K562 (cell line): Measurements from ENCODE around the gene MRLN. TPM values are rescaled to one million over a fixed set of nuclear protein-coding genes. Genes with fewer than 3 reads are reported as not detected.

Experiments used
- ATAC-seq: fragments of 200-7000 bp; cut with Tn5 transposase; 3 replicates; pipeline ENCODE4 v1.9.1; 2020; ENCODE audit warnings: moderate library complexity
- BruUV-seq: library from RNA; stranded (reverse); fragments of 400-500 nt; replicated peaks from 2 replicates; lab custom pipeline; 2021; lab: Mats Ljungman, UMichigan
- CTCF ChIA-PET: fragments of 300-600 bp; formaldehyde crosslinking; extraction: SDS; loops from one replicate; lab custom pipeline; 2021; ENCODE audit warnings: low intra/inter-chr PET ratio; lab: Yijun Ruan, JAX
- POLR2A ChIA-PET: fragments of 300-600, 350-650 bp; sonication (Branson Sonifier 250); formaldehyde crosslinking; extraction: SDS; loops from one replicate; lab custom pipeline; 2021; ENCODE audit warnings: antibody characterized with exemption, inconsistent platforms; lab: Yijun Ruan, JAX
- DNase-seq, 4 experiments: peaks; one replicate each; pipeline versions ENCODE4 v3.0.0 to v3.0.0-alpha.2; 2011 to 2018; ENCODE audit warnings: low spot score in 3 of 4, mixed read lengths in 3 of 4; ENCODE audit errors: extremely low read depth in 1 of 4
- FAIRE-seq: peaks from 2 replicates; lab custom pipeline; 2011; peaks lifted over from hg19 to GRCh38; lab: Jason Lieb, UNC
- H2AFZ ChIP-seq: 2 replicates; pipeline ENCODE4 v1.6.0; 2011; ENCODE audit warnings: low read depth, low read length, control low read depth, inconsistent platforms
- H3K27ac ChIP-seq: fragments of 200-600 bp; 3 replicates; pipeline ENCODE4 v1.8.0; 2011; ENCODE audit warnings: low read depth, mild to moderate bottlenecking, control low read depth, inconsistent platforms, low read length, moderate library complexity, mixed read lengths; ENCODE audit errors: extremely low read depth
- H3K27me3 ChIP-seq, 2 experiments: fragments of 300-600 bp in 1 of 2; 2 replicates in 1 of 2; 3 replicates in 1 of 2; pipeline versions ENCODE4 v1.6.0 to v1.8.0; 2011; ENCODE audit warnings: inconsistent platforms in 2 of 2, low read length in 2 of 2, mild to moderate bottlenecking in 1 of 2, mixed read lengths in 1 of 2, moderate library complexity in 1 of 2; ENCODE audit not compliant: control insufficient read depth in 2 of 2, insufficient read depth in 2 of 2
- H3K36me3 ChIP-seq: fragments of 300-600 bp; 3 replicates; pipeline ENCODE4 v1.8.0; 2011; ENCODE audit warnings: mild to moderate bottlenecking, low read length, inconsistent platforms; ENCODE audit not compliant: control insufficient read depth, insufficient read depth
- H3K4me1 ChIP-seq, 2 experiments: fragments of 200-600 bp in 1 of 2; replicated peaks in 1 of 2; 2 replicates in 1 of 2; 3 replicates in 1 of 2; pipeline versions ENCODE4 v1.5.1 to v1.8.0; 2011; ENCODE audit warnings: inconsistent platforms in 2 of 2, low read length in 2 of 2, mild to moderate bottlenecking in 1 of 2, mixed read lengths in 1 of 2, moderate library complexity in 1 of 2; ENCODE audit not compliant: control insufficient read depth in 2 of 2, insufficient read depth in 2 of 2
- H3K4me2 ChIP-seq: 2 replicates; pipeline ENCODE4 v1.6.1; 2011; ENCODE audit warnings: low read length, control low read depth, inconsistent platforms, mixed read lengths; ENCODE audit not compliant: insufficient read depth
- H3K4me3 ChIP-seq: fragments of 200-600 bp; sonication (generic), shearing (Covaris generic); 2 replicates; pipeline ENCODE4 v1.5.1; 2016; ENCODE audit warnings: control low read depth, inconsistent platforms
- H3K79me2 ChIP-seq: fragments of 200-600 bp; 3 replicates; pipeline ENCODE4 v1.8.0; 2011; ENCODE audit warnings: low read length, inconsistent platforms; ENCODE audit not compliant: control insufficient read depth, insufficient read depth
- H3K9ac ChIP-seq, 2 experiments: 2 replicates each; pipeline versions ENCODE4 v1.6.0 to v1.6.1; 2011; ENCODE audit warnings: low read depth in 2 of 2, low read length in 2 of 2, control low read depth in 1 of 2, inconsistent platforms in 1 of 2, mild to moderate bottlenecking in 1 of 2, mixed read lengths in 1 of 2; ENCODE audit not compliant: insufficient read depth in 1 of 2
- H3K9me1 ChIP-seq: one replicate; pipeline ENCODE4 v1.6.0; 2011; ENCODE audit warnings: inconsistent platforms, mild to moderate bottlenecking, low read length, moderate library complexity; ENCODE audit not compliant: control insufficient read depth, insufficient read depth
- H3K9me3 ChIP-seq: replicated peaks from 2 replicates; pipeline ENCODE4 v1.5.1; 2011; ENCODE audit warnings: low read depth, low read length, inconsistent platforms; ENCODE audit not compliant: control insufficient read depth, insufficient read depth
- H4K20me1 ChIP-seq: replicated peaks from 2 replicates; pipeline ENCODE4 v1.6.1; 2011; ENCODE audit warnings: low read length, inconsistent platforms, mixed read lengths; ENCODE audit not compliant: control insufficient read depth, insufficient read depth
- BCLAF1 ChIP-seq, 2 experiments: fragments of 450-650 bp in 1 of 2; IDR thresholded peaks; 2 replicates each; pipeline ENCODE4 v1.6.1; 2011 to 2017; ENCODE audit warnings: low read depth in 2 of 2, antibody characterized with exemption in 1 of 2, borderline replicate concordance in 1 of 2, low read length in 1 of 2, mild to moderate bottlenecking in 1 of 2, mixed read lengths in 1 of 2; ENCODE audit not compliant: control insufficient read depth in 1 of 2
- CGGBP1 ChIP-seq: fragments of 250-450 bp; sonication (Bioruptor Pico); IDR thresholded peaks from 2 replicates; pipeline ENCODE4 v1.9.0; 2021; ENCODE audit warnings: mild to moderate bottlenecking
- CTCF ChIP-seq, 3 experiments: IDR thresholded peaks in 2 of 3; conservative IDR thresholded peaks in 1 of 3; 2 replicates each; pipeline ENCODE4 v1.5.1; 2011 to 2012; ENCODE audit warnings: low read length in 3 of 3, mild to moderate bottlenecking in 3 of 3, control low read depth in 2 of 3, improper control_type of control experiment in 1 of 3, inconsistent platforms in 1 of 3, low read depth in 1 of 3, mixed read lengths in 1 of 3, moderate library complexity in 1 of 3; ENCODE audit not compliant: insufficient read depth in 2 of 3
- ESRRA ChIP-seq: fragments of 450-650 bp; IDR thresholded peaks from 2 replicates; pipeline ENCODE4 v1.6.1; 2014; ENCODE audit warnings: low read depth, mild to moderate bottlenecking, moderate library complexity, borderline replicate concordance
- MEF2A ChIP-seq: IDR thresholded peaks from 2 replicates; pipeline ENCODE4 v1.6.1; 2011; ENCODE audit warnings: low read depth, mild to moderate bottlenecking, low read length, moderate library complexity; ENCODE audit not compliant: control insufficient read depth
- NKRF ChIP-seq: fragments of 450-650 bp; IDR thresholded peaks from 2 replicates; pipeline ENCODE4 v1.6.1; 2016; ENCODE audit warnings: borderline replicate concordance
- TCF3 ChIP-seq: sonication (generic); formaldehyde crosslinking; IDR thresholded peaks from 2 replicates; pipeline ENCODE4 v1.4.0; 2020; ENCODE audit warnings: mild to moderate bottlenecking, missing genetic modification reagents
- TEAD4 ChIP-seq, 2 experiments: sonication (generic) in 1 of 2; formaldehyde crosslinking in 1 of 2; IDR thresholded peaks; 2 replicates each; pipeline versions ENCODE4 v1.6.1 to v1.8.0; 2012 to 2022; ENCODE audit warnings: borderline replicate concordance in 1 of 2, inconsistent platforms in 1 of 2, low read length in 1 of 2, mild to moderate bottlenecking in 1 of 2, missing genetic modification reagents in 1 of 2
- WGBS: fragments of 100-300 bp; shearing (Covaris generic); methylation state at CpG from one replicate; pipeline ENCODE4 v1.1.6; 2016; ENCODE audit warnings: low coverage, mixed read lengths; ENCODE audit not compliant: insufficient coverage; ENCODE audit errors: missing lambda C conversion rate; 5-methylcytosine and 5-hydroxymethylcytosine counted together
- in situ Hi-C: fragments of 300-500 bp; cut with MboI; formaldehyde crosslinking; loops from 4 replicates; pipeline ENCODE4 v1.15.0; 2018; ENCODE audit warnings: inconsistent platforms, mixed read lengths
- intact Hi-C: fragments of 100-400 bp; cut with micrococcal nuclease; formaldehyde crosslinking; loops from 2 replicates; pipeline ENCODE4 v1.14.2; 2022
- polyA plus RNA-seq, 8 experiments: library from polyadenylated mRNA; depleted of rRNA in 4 of 8; stranded (reverse) in 5 of 8; unstranded in 3 of 8; fragments of >200 nt; fragmentation: Nextera tagmentation in 2 of 8; fragmentation: Illumina TruSeq in 1 of 8; extraction: Ambion mirVana in 2 of 8; extraction: Trizol in 1 of 8; gene quantifications; 2 replicates each; pipeline versions ENCODE4 v1.2.1 to v1.2.3, GENCODE V29; 2011 to 2014; ENCODE audit warnings: inconsistent platforms in 1 of 8, missing spikeins in 1 of 8
- total RNA-seq, 7 experiments: library from RNA; depleted of rRNA in 6 of 7; stranded (reverse); fragments of >200 nt in 6 of 7; fragmentation: Illumina TruSeq in 2 of 7; extraction: Trizol in 2 of 7; gene quantifications; 2 replicates each; pipeline versions ENCODE4 v1.2.1 to v1.2.3, GENCODE V29; 2011 to 2021; ENCODE audit warnings: low replicate concordance in 1 of 7

MRLN gene
- total and polyA plus RNA-seq, 9 of the 15 experiments (the other 6 are each of a cell fraction or from before 2014, with no cell fraction given) = 0.07 to 0.13 TPM; not detected in 7

GRCh38 chr10:59695637-59696036 lies 57.6 kb downstream of the MRLN start:
- in situ Hi-C loops = no loop called here
- no peaks in the 10 kb centered on the region for H3K9me3 ChIP-seq
- H2AFZ ChIP-seq = no peak overlapping the region
- H3K27me3 ChIP-seq = peaks cover 0 to 5% of the 10 kb centered on the region in 2 experiments; a peak in 1 of 5 replicates
- no peak for FAIRE-seq
- TF ChIP-seq MEF2A (peak; percentile 43; the same call in 1 of the 2 replicates), ESRRA (0 out of 2 replicates have a peak, but pooled peaks have one; percentile 43), CTCF (IDR thresholded peaks at IDR 0.05 in 2 of 3, conservative IDR thresholded peaks at IDR 0.05 in 1 of 3; ENCODE audit: insufficient read depth in 2 of 3, low read depth in 1 of 3, low read length in 3 of 3) (no peak), TCF3 (CRISPR knock-in tag) (peak; percentile 19; the same call in 1 of the 2 replicates), TEAD4 (IDR thresholded peaks at IDR 0.05; ENCODE audit: low read length) (peak; percentile 50), TEAD4 (CRISPR knock-in tag; IDR thresholded peaks at IDR 0.05; ENCODE audit: borderline replicate concordance) (no peak), NKRF (no peak), BCLAF1 (IDR thresholded peaks at IDR 0.05; ENCODE audit: borderline replicate concordance in 1 of 2, control insufficient read depth in 1 of 2, low read depth in 2 of 2, low read length in 1 of 2) (no peak), CGGBP1 (CRISPR knock-in tag) (no peak)
- TF ChIP-seq, all 486 proteins: peak for 4
- peaks cover 0 to 4% of the 10 kb centered on the region in 2 experiments; a peak in 1 of 5 replicates for H3K4me1 ChIP-seq
- DNase-seq (peak in 1 of 4 experiments; percentile 24), ATAC-seq (no peak)
- no peaks in the 10 kb centered on the region for H4K20me1 ChIP-seq
- no peak overlapping the region for H3K9ac ChIP-seq
- no peak overlapping the region for H3K27ac ChIP-seq
- BruUV-seq = no TSS peak
- ChIA-PET CTCF (no interaction called here), POLR2A (no interaction called here)
- no peak overlapping the region; the same call in 1 of the 2 replicates for H3K4me2 ChIP-seq
- no peaks in the 10 kb centered on the region for H3K36me3 ChIP-seq
- intact Hi-C loops = no loop called here
- H3K79me2 ChIP-seq = no peaks in the 10 kb centered on the region
- no peaks in the 10 kb centered on the region for H3K9me1 ChIP-seq
- no peak overlapping the region for H3K4me3 ChIP-seq
- 6% methylated on average over 3 of the region's 3 CpGs for WGBS
